Measurements from ENCODE around the gene LIMCH1. TPM values are rescaled to one million over a fixed set of nuclear protein-coding genes. Genes with fewer than 3 reads are reported as not detected.

LIMCH1 gene
- total RNA-seq, 2 donors from 2014 or later: 9.3 to 24.1 TPM

GRCh38 chr4:41632481-41633073 lies 94.6 kb downstream of the LIMCH1 start:
- Histone ChIP-seq H3K4me3 (no peak overlapping the region), H3K9me3 (no peaks in the 10 kb centered on the region), H3K27ac (no peak overlapping the region), H3K4me1 (no peaks in the 10 kb centered on the region), H3K27me3 (no peaks in the 10 kb centered on the region), H3K36me3 (replicated peaks in 1 of 2; ENCODE audit: insufficient read depth in 1 of 2, low read depth in 2 of 2) (no peaks in the 10 kb centered on the region)
- intact Hi-C loops (cut with DNase I): no loop called here
- TF ChIP-seq, protein P1, sequence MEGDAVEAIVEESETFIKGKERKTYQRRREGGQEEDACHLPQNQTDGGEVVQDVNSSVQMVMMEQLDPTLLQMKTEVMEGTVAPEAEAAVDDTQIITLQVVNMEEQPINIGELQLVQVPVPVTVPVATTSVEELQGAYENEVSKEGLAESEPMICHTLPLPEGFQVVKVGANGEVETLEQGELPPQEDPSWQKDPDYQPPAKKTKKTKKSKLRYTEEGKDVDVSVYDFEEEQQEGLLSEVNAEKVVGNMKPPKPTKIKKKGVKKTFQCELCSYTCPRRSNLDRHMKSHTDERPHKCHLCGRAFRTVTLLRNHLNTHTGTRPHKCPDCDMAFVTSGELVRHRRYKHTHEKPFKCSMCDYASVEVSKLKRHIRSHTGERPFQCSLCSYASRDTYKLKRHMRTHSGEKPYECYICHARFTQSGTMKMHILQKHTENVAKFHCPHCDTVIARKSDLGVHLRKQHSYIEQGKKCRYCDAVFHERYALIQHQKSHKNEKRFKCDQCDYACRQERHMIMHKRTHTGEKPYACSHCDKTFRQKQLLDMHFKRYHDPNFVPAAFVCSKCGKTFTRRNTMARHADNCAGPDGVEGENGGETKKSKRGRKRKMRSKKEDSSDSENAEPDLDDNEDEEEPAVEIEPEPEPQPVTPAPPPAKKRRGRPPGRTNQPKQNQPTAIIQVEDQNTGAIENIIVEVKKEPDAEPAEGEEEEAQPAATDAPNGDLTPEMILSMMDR (IDR thresholded peaks at IDR 0.05): no peak
- no peak for TF ChIP-seq POLR2A (IDR thresholded peaks at IDR 0.05)
- 67 to 80% methylated on average over 11 of the region's 11 CpGs for WGBS, 2 donors
- DNase-seq: no peak
- ATAC-seq: no peak

GRCh38 chr4:41633321-41633720 lies 95.4 kb downstream of the LIMCH1 start:
- Histone ChIP-seq H3K36me3 (replicated peaks in 1 of 2; ENCODE audit: insufficient read depth in 1 of 2, low read depth in 2 of 2) (no peaks in the 10 kb centered on the region), H3K27me3 (no peaks in the 10 kb centered on the region), H3K4me3 (no peak overlapping the region), H3K27ac (no peak overlapping the region), H3K4me1 (no peaks in the 10 kb centered on the region), H3K9me3 (no peaks in the 10 kb centered on the region)
- no peak for DNase-seq
- 83 to 87% methylated on average over 4 of the region's 4 CpGs for WGBS, 2 donors
- ATAC-seq: no peak
- no peak for TF ChIP-seq POLR2A (IDR thresholded peaks at IDR 0.05)
- TF ChIP-seq, protein P1 (IDR thresholded peaks at IDR 0.05): no peak
- intact Hi-C loops (cut with DNase I): no loop called here

DNA sequence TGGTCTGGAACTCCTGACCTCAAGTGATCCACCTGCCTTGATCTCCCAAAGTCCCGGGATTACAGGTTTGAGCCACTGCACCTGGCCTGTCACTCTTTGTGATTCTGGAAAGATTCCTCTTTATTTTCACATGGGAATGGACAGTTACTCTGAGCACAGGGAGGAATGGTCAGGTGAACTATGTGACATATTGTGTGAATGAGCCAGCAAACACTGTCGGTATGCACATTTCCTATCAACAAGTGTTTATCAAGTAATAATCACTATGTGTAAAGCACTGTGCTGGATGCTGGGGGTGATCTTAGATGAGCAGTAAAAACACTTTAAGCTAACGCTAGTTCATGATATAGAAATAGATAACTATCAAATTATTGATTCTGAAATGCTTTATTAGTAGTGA lies 97.5 kb downstream of the LIMCH1 start:
- no peak for TF ChIP-seq POLR2A (IDR thresholded peaks at IDR 0.05)
- TF ChIP-seq, protein P1 (IDR thresholded peaks at IDR 0.05): no peak
- Histone ChIP-seq H3K36me3 (replicated peaks in 1 of 2; ENCODE audit: insufficient read depth in 1 of 2, low read depth in 2 of 2) (no peaks in the 10 kb centered on the region), H3K27ac (no peak overlapping the region), H3K4me1 (peaks cover 9% of the 10 kb centered on the region), H3K4me3 (no peak overlapping the region), H3K27me3 (no peaks in the 10 kb centered on the region), H3K9me3 (no peaks in the 10 kb centered on the region)
- intact Hi-C loops (cut with DNase I): no loop called here
- 77 to 80% methylated on average over 3 of the region's 3 CpGs for WGBS, 2 donors
- DNase-seq (no peak), ATAC-seq (no peak)

GRCh38 chr4:41638203-41638602 lies 100.2 kb downstream of the LIMCH1 start:
- DNase-seq: no peak
- intact Hi-C loops (cut with DNase I): no loop called here
- H3K27ac ChIP-seq: no peak overlapping the region
- 93 to 96% methylated on average over 3 of the region's 3 CpGs for WGBS, 2 donors
- H3K4me3 ChIP-seq: no peak overlapping the region
- no peaks in the 10 kb centered on the region for H3K9me3 ChIP-seq
- H3K27me3 ChIP-seq: no peaks in the 10 kb centered on the region
- ATAC-seq: no peak
- TF ChIP-seq POLR2A (IDR thresholded peaks at IDR 0.05): no peak
- TF ChIP-seq, protein P1 (IDR thresholded peaks at IDR 0.05): no peak
- H3K4me1 ChIP-seq: peaks cover 15% of the 10 kb centered on the region
- H3K36me3 ChIP-seq (replicated peaks in 1 of 2; ENCODE audit: insufficient read depth in 1 of 2, low read depth in 2 of 2): no peaks in the 10 kb centered on the region

DNA sequence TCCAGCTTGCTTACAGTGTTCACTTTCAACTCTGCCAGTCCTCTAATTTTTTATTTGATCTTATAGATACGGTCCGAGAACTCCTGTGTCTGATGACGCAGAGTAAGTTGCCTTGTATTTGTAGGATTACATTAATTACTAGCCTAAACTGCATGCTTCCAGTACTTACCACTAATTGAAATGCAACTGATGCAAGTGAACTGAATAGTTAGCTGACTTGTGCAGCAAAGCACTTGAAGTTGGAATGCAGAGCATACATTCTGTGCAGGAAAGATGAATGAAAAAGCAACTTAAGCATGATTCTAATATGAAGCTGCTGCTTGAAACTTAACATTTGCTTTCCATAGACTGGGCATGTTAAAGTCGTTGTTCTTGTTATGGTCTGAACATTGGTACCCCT lies 100.9 kb downstream of the LIMCH1 start:
- Histone ChIP-seq H3K27ac (no peak overlapping the region), H3K36me3 (replicated peaks in 1 of 2; ENCODE audit: insufficient read depth in 1 of 2, low read depth in 2 of 2) (no peaks in the 10 kb centered on the region), H3K27me3 (no peaks in the 10 kb centered on the region), H3K4me3 (no peak overlapping the region), H3K9me3 (no peaks in the 10 kb centered on the region), H3K4me1 (peaks cover 16% of the 10 kb centered on the region)
- ATAC-seq (no peak), DNase-seq (no peak)
- TF ChIP-seq, protein P1 (IDR thresholded peaks at IDR 0.05): no peak
- no peak for TF ChIP-seq POLR2A (IDR thresholded peaks at IDR 0.05)
- intact Hi-C loops (cut with DNase I): no loop called here
- 85 to 92% methylated on average over 4 of the region's 4 CpGs for WGBS, 2 donors

Measured in body of pancreas (tissue), 4 donors.